DOHH2 (cell line): Measurements from ENCODE around the gene FAM25G.

ENCODE experiments used
- H3F3A ChIP-seq: fragments of 200-600 bp; sonication (generic), shearing (Covaris generic); 2 replicates; pipeline ENCODE4 v1.6.0; 2016; ENCODE audit warnings: antibody characterized with exemption, mild to moderate bottlenecking; ENCODE audit not compliant: control insufficient read depth, insufficient read depth
- H3K27ac ChIP-seq: fragments of 200-600 bp; sonication (generic); 2 replicates; pipeline ENCODE4 v1.5.1; 2014; ENCODE audit warnings: low read depth, mild to moderate bottlenecking, low read length, moderate library complexity
- H3K27me3 ChIP-seq: fragments of 200-600 bp; sonication (generic); 2 replicates; pipeline ENCODE4 v1.6.1; 2014; ENCODE audit warnings: mild to moderate bottlenecking, low read length, mixed read lengths; ENCODE audit not compliant: control insufficient read depth
- H3K36me3 ChIP-seq: fragments of 200-600 bp; sonication (generic); 2 replicates; pipeline ENCODE4 v1.6.1; 2014; ENCODE audit warnings: mild to moderate bottlenecking, low read length, moderate library complexity, mixed read lengths; ENCODE audit not compliant: control insufficient read depth
- H3K4me1 ChIP-seq: fragments of 200-600 bp; sonication (generic); 2 replicates; pipeline ENCODE4 v1.6.1; 2014; ENCODE audit warnings: mild to moderate bottlenecking, low read length, mixed read lengths; ENCODE audit not compliant: control insufficient read depth
- H3K4me2 ChIP-seq: fragments of 200-600 bp; sonication (generic); 2 replicates; pipeline ENCODE4 v1.6.0; 2014; ENCODE audit warnings: mild to moderate bottlenecking, low read length, moderate library complexity
- H3K4me3 ChIP-seq: fragments of 200-600 bp; sonication (generic); 2 replicates; pipeline ENCODE4 v1.5.1; 2014; ENCODE audit warnings: mild to moderate bottlenecking, low read length, mixed read lengths
- H3K79me2 ChIP-seq: fragments of 200-600 bp; sonication (generic); 2 replicates; pipeline ENCODE4 v1.6.1; 2014; ENCODE audit warnings: mild to moderate bottlenecking, low read length, mixed read lengths; ENCODE audit not compliant: control insufficient read depth
- H3K9me2 ChIP-seq: fragments of 200-600 bp; sonication (generic); replicated peaks from 2 replicates; pipeline ENCODE4 v1.6.1; 2014; ENCODE audit warnings: mild to moderate bottlenecking, low read length, mixed read lengths; ENCODE audit not compliant: control insufficient read depth
- H3K9me3 ChIP-seq: fragments of 200-600 bp; sonication (generic); 2 replicates; pipeline ENCODE4 v1.6.1; 2014; ENCODE audit warnings: antibody characterized with exemption, low read length, mixed read lengths; ENCODE audit not compliant: control insufficient read depth, insufficient read depth
- H4K20me1 ChIP-seq: fragments of 200-600 bp; sonication (generic); 2 replicates; pipeline ENCODE4 v1.6.0; 2014; ENCODE audit warnings: low read depth, mild to moderate bottlenecking, antibody characterized with exemption, low read length, moderate library complexity; ENCODE audit not compliant: control insufficient read depth, insufficient read depth
- CTCF ChIP-seq: fragments of 200-600 bp; sonication (generic); IDR thresholded peaks from one replicate; pipeline ENCODE4 v1.5.1; 2014; ENCODE audit warnings: antibody characterized with exemption, mild to moderate bottlenecking, low read depth, low read length; ENCODE audit not compliant: poor library complexity, severe bottlenecking
- EZH2phosphoT487 ChIP-seq: fragments of 200-600 bp; sonication (generic); IDR thresholded peaks from 2 replicates; pipeline ENCODE4 v1.6.1; 2017; ENCODE audit warnings: borderline replicate concordance, mild to moderate bottlenecking, antibody characterized with exemption, low read length, moderate library complexity, mixed read lengths

The FAM25G gene

DNA sequence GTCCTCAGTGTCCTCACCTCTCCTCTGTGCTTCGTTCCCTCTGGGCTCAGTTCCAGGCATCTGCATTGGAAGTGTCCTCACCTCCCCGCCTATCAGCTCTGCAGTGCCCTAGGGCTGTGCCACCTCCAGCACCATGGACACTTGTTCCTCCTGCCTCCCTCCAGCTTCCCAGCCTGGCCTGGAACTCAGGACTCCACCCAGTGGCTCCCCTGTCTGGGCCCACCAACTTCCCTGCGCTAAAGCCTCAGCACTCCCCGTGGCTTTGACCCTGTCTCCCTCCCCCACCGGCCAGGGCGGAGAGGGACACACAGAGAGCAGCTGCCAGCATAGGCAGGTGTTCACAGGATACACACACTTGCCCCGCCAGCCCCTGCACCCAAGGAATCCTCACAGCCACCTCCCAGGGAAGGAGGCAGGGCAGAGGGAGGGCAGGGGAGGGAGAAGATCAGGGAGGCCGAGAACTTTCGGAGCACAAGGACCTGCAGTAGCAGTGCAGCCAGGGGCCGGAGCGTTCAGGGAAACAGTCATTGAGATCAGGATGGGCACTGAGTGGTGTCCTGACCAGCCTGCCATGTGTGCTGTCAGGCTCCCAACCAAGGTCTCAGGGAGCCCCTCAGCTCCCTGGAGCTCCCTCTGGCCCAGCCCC, 38.9 kb downstream of the FAM25G start:
- H3K4me2 ChIP-seq, result no peak overlapping the region
- no peaks in the 10 kb centered on the region for H3K27me3 ChIP-seq
- no peaks in the 10 kb centered on the region for H3K9me3 ChIP-seq
- H3K4me3 ChIP-seq, result no peak overlapping the region
- H3K4me1 ChIP-seq, result no peaks in the 10 kb centered on the region
- no peaks in the 10 kb centered on the region for H3K79me2 ChIP-seq
- H3K27ac ChIP-seq, result no peak overlapping the region
- H3K36me3 ChIP-seq, result no peaks in the 10 kb centered on the region
- TF ChIP-seq CTCF (no peak), EZH2phosphoT487 (no peak)
- H3F3A ChIP-seq, result no peaks in the 10 kb centered on the region
- H4K20me1 ChIP-seq, result no peaks in the 10 kb centered on the region
- H3K9me2 ChIP-seq, result no peaks in the 10 kb centered on the region

DNA sequence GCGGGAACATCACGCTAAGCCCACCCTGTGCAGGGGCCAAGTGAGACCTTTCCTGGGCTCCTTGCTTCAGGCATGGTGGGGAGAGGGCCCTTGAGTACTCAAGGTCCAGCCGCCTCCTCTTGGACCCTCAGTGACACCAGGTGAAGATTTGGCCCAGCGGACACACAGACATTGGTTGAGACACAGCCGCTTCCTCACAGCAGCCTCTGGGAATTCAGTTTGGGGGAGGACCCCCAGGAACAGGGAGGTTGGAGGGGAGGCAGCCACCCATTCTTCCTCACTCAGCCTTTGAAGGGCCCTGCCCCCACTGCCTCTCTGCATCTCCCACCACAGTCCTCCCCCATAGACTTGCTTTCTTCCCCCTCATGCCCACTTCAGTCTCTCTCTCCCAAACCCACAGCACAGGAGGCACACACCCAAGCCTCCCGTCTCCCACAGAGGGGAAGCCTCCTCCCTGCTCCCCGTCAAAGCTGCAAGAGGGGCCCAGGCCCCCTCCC, 39.5 kb downstream of the FAM25G start:
- Histone ChIP-seq H3K4me1 (no peaks in the 10 kb centered on the region), H4K20me1 (no peaks in the 10 kb centered on the region), H3K27me3 (no peaks in the 10 kb centered on the region), H3K9me3 (no peaks in the 10 kb centered on the region), H3K4me3 (no peak overlapping the region), H3F3A (no peaks in the 10 kb centered on the region), H3K36me3 (no peaks in the 10 kb centered on the region), H3K27ac (no peak overlapping the region), H3K79me2 (no peaks in the 10 kb centered on the region), H3K4me2 (no peak overlapping the region), H3K9me2 (no peaks in the 10 kb centered on the region)
- no peak for TF ChIP-seq EZH2phosphoT487
- TF ChIP-seq CTCF, result no peak

DNA sequence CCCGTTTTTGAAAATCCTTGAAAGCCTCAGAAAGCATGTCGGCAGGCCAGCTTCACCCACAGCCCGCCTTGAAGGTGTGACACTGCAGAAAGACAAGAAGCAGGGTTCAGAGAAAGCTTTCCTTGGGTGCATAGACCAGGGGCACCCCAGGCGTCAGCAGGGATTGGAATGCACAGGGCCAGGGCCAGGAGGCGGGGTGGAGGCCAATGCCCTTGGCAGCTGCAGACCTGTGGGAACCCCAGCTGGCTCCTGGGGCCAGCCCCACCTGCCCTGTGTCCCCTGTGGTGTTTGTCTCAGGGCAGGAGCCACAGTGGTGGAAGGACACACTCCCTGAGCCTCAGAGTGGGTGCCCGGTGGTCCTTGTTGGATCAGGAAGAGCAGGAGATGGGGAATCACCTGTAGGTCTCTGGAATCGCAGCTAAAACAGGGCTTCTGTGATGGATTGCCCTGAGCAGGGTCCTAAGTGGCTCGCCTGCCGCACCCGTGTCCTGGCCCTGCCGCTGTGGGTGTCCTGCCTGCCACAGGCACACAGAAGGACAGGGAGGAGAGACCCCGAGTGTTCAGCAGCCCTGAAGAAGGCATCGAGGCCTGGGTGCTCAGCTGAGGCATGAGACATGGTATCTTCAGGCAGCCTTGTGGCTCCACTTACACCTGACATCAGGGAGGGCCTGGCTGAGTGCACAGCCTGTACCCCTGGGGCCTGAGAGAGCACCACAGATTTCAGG, 40.1 kb downstream of the FAM25G start:
- Histone ChIP-seq H3K36me3 (no peaks in the 10 kb centered on the region), H3K4me3 (no peak overlapping the region), H3K27ac (no peak overlapping the region), H3K9me2 (no peaks in the 10 kb centered on the region), H3K4me1 (no peaks in the 10 kb centered on the region), H4K20me1 (no peaks in the 10 kb centered on the region), H3K4me2 (no peak overlapping the region), H3K79me2 (no peaks in the 10 kb centered on the region), H3K27me3 (no peaks in the 10 kb centered on the region), H3K9me3 (no peaks in the 10 kb centered on the region), H3F3A (no peaks in the 10 kb centered on the region)
- TF ChIP-seq EZH2phosphoT487, result no peak
- no peak for TF ChIP-seq CTCF
